ENCODE measurements around the gene CYP2C9.

GRCh38 chr10:94997741-94998174 is 59.3 kb downstream of the CYP2C9 start:
- TF ChIP-seq CTCF (IDR thresholded peaks at IDR 0.05) = no peak
- no peak for TF ChIP-seq REST (IDR thresholded peaks at IDR 0.05; ENCODE audit: insufficient read depth in 1 of 2, low read depth in 2 of 2, low read length in 1 of 2)
- TF ChIP-seq POLR2AphosphoS5 (IDR thresholded peaks at IDR 0.05; ENCODE audit: low read depth, low read length) = no peak

All from Panc1 (cell line).